K562 (cell line): ENCODE measurements around the gene SAPCD1. TPM values are rescaled to one million over a fixed set of nuclear protein-coding genes. Genes with fewer than 3 reads are reported as not detected.

ENCODE experiments used
- BCLAF1 ChIP-seq, 2 experiments: fragments of 450-650 bp in 1 of 2; IDR thresholded peaks; 2 replicates each; pipeline ENCODE4 v1.6.1; 2011 to 2017; ENCODE audit warnings: low read depth in 2 of 2, antibody characterized with exemption in 1 of 2, borderline replicate concordance in 1 of 2, low read length in 1 of 2, mild to moderate bottlenecking in 1 of 2, mixed read lengths in 1 of 2; ENCODE audit not compliant: control insufficient read depth in 1 of 2
- CREBBP ChIP-seq: IDR thresholded peaks from one replicate; pipeline ENCODE4 v1.6.1; 2012; ENCODE audit warnings: low read depth, mild to moderate bottlenecking, control low read depth, inconsistent platforms, low read length
- ETV6 ChIP-seq, 3 experiments: fragments of 150-350 bp in 1 of 3; sonication (generic) in 1 of 3; formaldehyde crosslinking in 1 of 3; IDR thresholded peaks; 2 replicates each; pipeline versions ENCODE4 v1.6.1 to v1.8.0; 2014 to 2022; ENCODE audit warnings: borderline replicate concordance in 2 of 3, low read depth in 2 of 3, antibody characterized with exemption in 1 of 3, low read length in 1 of 3, mild to moderate bottlenecking in 1 of 3, missing genetic modification reagents in 1 of 3
- FUS ChIP-seq: fragments of 200-400 bp; formaldehyde crosslinking; optimal IDR thresholded peaks from 2 replicates; pipeline ENCODE3; 2017; ENCODE audit warnings: low read depth, low read length
- HDGF ChIP-seq: fragments of 450-650 bp; IDR thresholded peaks from 2 replicates; pipeline ENCODE4 v1.6.1; 2016
- IFI16 ChIP-seq: fragments of 250-450 bp; sonication (Bioruptor Pico); IDR thresholded peaks from 2 replicates; pipeline ENCODE4 v2.1.2; 2022; ENCODE audit warnings: mild to moderate bottlenecking, inconsistent platforms
- NCOA2 ChIP-seq, 2 experiments: fragments of 450-650 bp; IDR thresholded peaks; 2 replicates each; pipeline ENCODE4 v1.6.1; 2018; ENCODE audit warnings: mild to moderate bottlenecking in 2 of 2, moderate library complexity in 1 of 2; ENCODE audit not compliant: partially characterized antibody in 2 of 2
- NFYB ChIP-seq: IDR thresholded peaks from 2 replicates; pipeline ENCODE4 v1.6.1; 2011; ENCODE audit warnings: mild to moderate bottlenecking, moderate library complexity; ENCODE audit not compliant: insufficient read length; ENCODE audit errors: extremely low read depth
- POLR2G ChIP-seq: fragments of 200-400 bp; formaldehyde crosslinking; IDR thresholded peaks from 2 replicates; pipeline ENCODE4 v1.6.1; 2017; ENCODE audit warnings: low read depth, mild to moderate bottlenecking, antibody characterized with exemption, low read length, moderate library complexity
- PRDM10 ChIP-seq: fragments of 450-650 bp; IDR thresholded peaks from 2 replicates; pipeline ENCODE4 v1.6.1; 2018; ENCODE audit not compliant: partially characterized antibody
- RBM22 ChIP-seq: fragments of 200-400 bp; formaldehyde crosslinking; IDR thresholded peaks from 2 replicates; pipeline ENCODE4 v1.6.1; 2018; ENCODE audit warnings: low read length, low read depth; ENCODE audit not compliant: poor library complexity, severe bottlenecking
- RFX1 ChIP-seq: fragments of 450-650 bp; IDR thresholded peaks from 2 replicates; pipeline ENCODE4 v1.6.1; 2016; ENCODE audit warnings: mild to moderate bottlenecking, moderate library complexity
- SIN3A ChIP-seq, 2 experiments: fragments of 150-350 bp in 1 of 2; IDR thresholded peaks; 2 replicates each; pipeline ENCODE4 v1.6.1; 2011 to 2016; ENCODE audit warnings: borderline replicate concordance in 2 of 2, low read depth in 2 of 2, low read length in 2 of 2, mild to moderate bottlenecking in 2 of 2, moderate library complexity in 2 of 2; ENCODE audit not compliant: control insufficient read depth in 1 of 2
- ZBTB43 ChIP-seq: sonication (generic); formaldehyde crosslinking; IDR thresholded peaks from 2 replicates; pipeline ENCODE4 v1.8.0; 2023; ENCODE audit warnings: mild to moderate bottlenecking, missing genetic modification reagents
- ZNF121 ChIP-seq: sonication (generic); formaldehyde crosslinking; conservative IDR thresholded peaks from 2 replicates; pipeline ENCODE4 v1.8.0; 2022; ENCODE audit warnings: missing genetic modification reagents
- ZNF347 ChIP-seq: fragments of 450-650 bp; formaldehyde crosslinking; IDR thresholded peaks from 2 replicates; pipeline ENCODE4 v1.4.0; 2020; ENCODE audit warnings: low read depth, mild to moderate bottlenecking, moderate library complexity
- ZNF354B ChIP-seq: fragments of 250-450 bp; sonication (Bioruptor Pico); IDR thresholded peaks from 2 replicates; pipeline ENCODE4 v1.4.0; 2020
- ZNF785 ChIP-seq: fragments of 250-450 bp; sonication (Bioruptor Pico); IDR thresholded peaks from 2 replicates; pipeline ENCODE4 v1.4.0; 2020; ENCODE audit warnings: mild to moderate bottlenecking
- polyA plus RNA-seq, 8 experiments: library from polyadenylated mRNA; depleted of rRNA in 4 of 8; stranded (reverse) in 5 of 8; unstranded in 3 of 8; fragments of >200 nt; fragmentation: Nextera tagmentation in 2 of 8; fragmentation: Illumina TruSeq in 1 of 8; extraction: Ambion mirVana in 2 of 8; extraction: Trizol in 1 of 8; gene quantifications; 2 replicates each; pipeline versions ENCODE4 v1.2.1 to v1.2.3, GENCODE V29; 2011 to 2014; ENCODE audit warnings: inconsistent platforms in 1 of 8, missing spikeins in 1 of 8
- total RNA-seq, 7 experiments: library from RNA; depleted of rRNA in 6 of 7; stranded (reverse); fragments of >200 nt in 6 of 7; fragmentation: Illumina TruSeq in 2 of 7; extraction: Trizol in 2 of 7; gene quantifications; 2 replicates each; pipeline versions ENCODE4 v1.2.1 to v1.2.3, GENCODE V29; 2011 to 2021; ENCODE audit warnings: low replicate concordance in 1 of 7

Gene SAPCD1
- total and polyA plus RNA-seq, 9 of the 15 experiments (the other 6 are each of a cell fraction or from before 2014, with no cell fraction given): 2.6 to 30.2 (median 7.4) TPM

- TF ChIP-seq CREBBP (no peak), ZNF354B (CRISPR knock-in tag) (no peak), ZBTB43 (no peak), ZNF347 (CRISPR knock-in tag) (no peak), RFX1 (no peak), ZNF121 (CRISPR knock-in tag) (no peak), NCOA2 (IDR thresholded peaks at IDR 0.05; ENCODE audit: partially characterized antibody in 2 of 2) (no peak), SIN3A (IDR thresholded peaks at IDR 0.05; ENCODE audit: borderline replicate concordance in 2 of 2, control insufficient read depth in 1 of 2, low read depth in 2 of 2, low read length in 2 of 2) (0 out of 4 replicates have a peak, but pooled peaks of 1 of the 2 experiments have one; percentile 16), ZNF785 (CRISPR knock-in tag) (no peak), IFI16 (no peak), FUS (no peak), RBM22 (peak; percentile 15), NFYB (no peak), PRDM10 (no peak), POLR2G (peak; percentile 69), BCLAF1 (IDR thresholded peaks at IDR 0.05; ENCODE audit: borderline replicate concordance in 1 of 2, control insufficient read depth in 1 of 2, low read depth in 2 of 2, low read length in 1 of 2) (no peak), ETV6 (IDR thresholded peaks at IDR 0.05; ENCODE audit: borderline replicate concordance in 1 of 2, low read depth in 2 of 2, low read length in 1 of 2) (no peak), ETV6 (CRISPR knock-in tag; IDR thresholded peaks at IDR 0.05; ENCODE audit: borderline replicate concordance) (no peak), HDGF (no peak)
Measured at GRCh38 chr6:31781244-31782125, 19.0 kb downstream of the SAPCD1 start (continued).
